ENCODE results near the gene GTF3C2. TPM values are rescaled to one million over a fixed set of nuclear protein-coding genes. Genes with fewer than 3 reads are reported as not detected.
A peak's percentile ranks its signal among the peaks of the same experiment; 100 is the strongest.

The GTF3C2 gene
- total RNA-seq, 1 experiment from 2014 or later, result 89.3 TPM

DNA sequence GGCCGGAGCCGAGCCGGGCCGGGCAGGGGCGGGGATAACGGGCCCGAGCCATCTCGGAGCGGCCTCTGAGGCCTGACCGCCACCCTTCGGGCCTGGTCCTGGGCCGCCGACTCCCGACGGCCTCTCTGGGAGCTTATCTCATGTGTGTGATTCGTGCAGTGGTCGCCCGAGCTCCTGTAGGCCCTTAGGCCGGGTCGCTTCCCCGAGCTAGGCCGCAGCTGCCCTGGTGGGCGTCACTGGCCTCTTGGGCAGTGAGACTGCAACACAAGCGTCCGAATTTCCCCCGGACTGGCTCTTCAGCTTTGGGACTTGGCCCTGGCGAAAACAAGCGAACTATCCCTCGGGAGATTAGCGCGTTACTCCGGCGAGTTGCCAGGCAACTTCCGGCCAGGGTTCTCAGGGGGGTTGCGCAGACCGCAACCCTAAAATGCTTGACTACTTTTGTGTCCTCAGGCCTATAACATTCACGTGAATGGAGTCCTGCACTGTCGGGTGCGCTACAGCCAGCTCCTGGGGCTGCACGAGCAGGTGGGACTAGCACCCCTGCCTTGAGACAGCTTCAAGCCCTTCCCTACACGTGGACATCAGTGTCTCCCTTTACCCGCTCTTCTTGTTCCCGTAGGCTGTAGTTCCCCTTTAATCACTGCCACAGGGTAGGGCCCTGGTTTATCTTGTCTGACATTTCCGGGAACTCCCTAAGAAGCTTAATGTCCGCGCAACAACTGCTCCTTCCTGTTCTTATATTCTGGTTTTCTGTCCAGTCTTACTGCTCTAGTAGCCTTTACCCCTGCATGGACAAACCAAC, 14.5 kb upstream of the GTF3C2 start:
- Histone ChIP-seq H3K27ac (ENCODE audit: low read depth, low read length, poor library complexity, severe bottlenecking) (peak overlapping the region; percentile 94), H3K36me3 (ENCODE audit: insufficient read depth, low read length, poor library complexity, severe bottlenecking) (peaks cover 64% of the 10 kb centered on the region)

DNA sequence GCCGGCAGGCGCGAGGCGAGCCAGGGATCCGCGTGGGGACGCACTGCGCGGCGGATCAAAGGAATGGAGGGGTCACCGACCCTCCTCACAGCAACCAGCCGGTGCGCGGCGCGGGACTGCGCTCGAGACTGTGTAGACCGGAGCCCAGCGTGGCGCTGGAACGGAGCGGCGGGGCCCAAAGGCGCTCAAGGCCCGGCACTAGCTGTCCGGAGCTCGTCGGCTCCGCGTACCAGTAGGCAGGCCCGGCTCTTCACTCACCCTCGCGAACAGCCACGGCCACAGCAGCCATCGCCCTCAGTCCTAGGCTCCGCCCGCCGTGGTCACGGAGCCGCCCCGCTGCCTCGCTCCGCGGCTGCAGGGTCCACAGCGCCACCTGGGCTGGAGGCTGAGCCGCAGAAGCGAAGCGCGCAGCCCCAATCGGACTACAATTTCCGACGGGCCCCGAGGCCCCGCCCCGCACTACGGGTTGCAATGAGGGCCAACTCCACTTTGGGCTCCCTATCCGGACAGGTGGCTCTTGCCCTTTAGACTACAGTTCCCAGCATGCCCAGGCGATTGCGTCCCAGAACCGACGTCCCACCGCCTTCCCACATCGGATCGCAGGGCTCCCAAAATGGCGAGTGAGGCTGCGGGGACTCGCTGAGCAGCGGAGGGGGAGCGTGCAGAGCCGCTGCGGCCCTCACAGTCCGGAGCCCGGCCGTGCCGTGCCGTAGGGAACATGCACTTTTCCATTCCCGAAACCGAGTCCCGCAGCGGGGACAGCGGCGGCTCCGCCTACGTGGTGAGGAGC, 13.7 kb upstream of the GTF3C2 start, which contains the start of the genes EIF2B4 and SNX17:
EIF2B4 (minus strand) TSS at position 313 of the 790 bp plus-strand sequence; CDS start at position 289, 24 bp downstream.
SNX17 (plus strand) TSS at position 591 of the 790 bp plus-strand sequence; CDS start at position 719, 128 bp downstream.
- no peaks in the 10 kb centered on the region for H3K27me3 ChIP-seq (replicated peaks; ENCODE audit: insufficient read depth, low read depth, low read length, poor library complexity)
- peak within 1 kb of the TSS; percentile 95 for H3K4me3 ChIP-seq (ENCODE audit: low read depth, low read length, poor library complexity, severe bottlenecking)
- DNase-seq (ENCODE audit: low spot score), result peak; percentile 100
- H3K4me1 ChIP-seq (ENCODE audit: insufficient read depth, low read length, poor library complexity, severe bottlenecking), result peaks cover 17% of the 10 kb centered on the region
- H3K36me3 ChIP-seq (ENCODE audit: insufficient read depth, low read length, poor library complexity, severe bottlenecking), result peaks cover 60% of the 10 kb centered on the region
- intact Hi-C loops (cut with micrococcal nuclease; ENCODE audit: unreplicated experiment), result loop anchor here (1.0 to 5.0 kb wide), 3 partner anchors 14 to 158 kb away; partner anchors contain the start of genes ATRAID, GTF3C2, SLC30A3 and SLC5A6
- no peak for TF ChIP-seq EZH2 (IDR thresholded peaks at IDR 0.05; ENCODE audit: borderline replicate concordance, low read depth, low read length, poor library complexity, severe bottlenecking)
- TF ChIP-seq, protein P1, sequence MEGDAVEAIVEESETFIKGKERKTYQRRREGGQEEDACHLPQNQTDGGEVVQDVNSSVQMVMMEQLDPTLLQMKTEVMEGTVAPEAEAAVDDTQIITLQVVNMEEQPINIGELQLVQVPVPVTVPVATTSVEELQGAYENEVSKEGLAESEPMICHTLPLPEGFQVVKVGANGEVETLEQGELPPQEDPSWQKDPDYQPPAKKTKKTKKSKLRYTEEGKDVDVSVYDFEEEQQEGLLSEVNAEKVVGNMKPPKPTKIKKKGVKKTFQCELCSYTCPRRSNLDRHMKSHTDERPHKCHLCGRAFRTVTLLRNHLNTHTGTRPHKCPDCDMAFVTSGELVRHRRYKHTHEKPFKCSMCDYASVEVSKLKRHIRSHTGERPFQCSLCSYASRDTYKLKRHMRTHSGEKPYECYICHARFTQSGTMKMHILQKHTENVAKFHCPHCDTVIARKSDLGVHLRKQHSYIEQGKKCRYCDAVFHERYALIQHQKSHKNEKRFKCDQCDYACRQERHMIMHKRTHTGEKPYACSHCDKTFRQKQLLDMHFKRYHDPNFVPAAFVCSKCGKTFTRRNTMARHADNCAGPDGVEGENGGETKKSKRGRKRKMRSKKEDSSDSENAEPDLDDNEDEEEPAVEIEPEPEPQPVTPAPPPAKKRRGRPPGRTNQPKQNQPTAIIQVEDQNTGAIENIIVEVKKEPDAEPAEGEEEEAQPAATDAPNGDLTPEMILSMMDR (conservative IDR thresholded peaks at IDR 0.05; ENCODE audit: low read depth, low read length), result peak; percentile 93
- peak within 1 kb of the TSS; percentile 94 for H3K27ac ChIP-seq (ENCODE audit: low read depth, low read length, poor library complexity, severe bottlenecking)
- CTCF ChIA-PET, result interaction anchor here (0.5 kb wide), 1 partner anchor 9 kb away, joined by 3 read pairs; no protein-coding TSS in a partner anchor
- BruUV-seq (replicated peaks), result no TSS peak
- H3K9me3 ChIP-seq (ENCODE audit: low read depth, low read length, poor library complexity, severe bottlenecking), result no peaks in the 10 kb centered on the region
- POLR2A ChIA-PET (ENCODE audit: low non-redundant PET), result interaction anchor here (0.9 kb wide), 1 partner anchor 13 kb away, joined by 3 read pairs; no protein-coding TSS in a partner anchor

More for the DNA sequence above, 14.5 kb upstream of the GTF3C2 start:
- H3K4me1 ChIP-seq (ENCODE audit: insufficient read depth, low read length, poor library complexity, severe bottlenecking), result peaks cover 17% of the 10 kb centered on the region
- H3K9me3 ChIP-seq (ENCODE audit: low read depth, low read length, poor library complexity, severe bottlenecking), result no peaks in the 10 kb centered on the region
- ChIA-PET CTCF (no interaction called here), POLR2A (ENCODE audit: low non-redundant PET) (no interaction called here)
- intact Hi-C loops (cut with micrococcal nuclease; ENCODE audit: unreplicated experiment), result loop anchor here (1.0 to 5.0 kb wide), 3 partner anchors 15 to 159 kb away; partner anchors contain the start of genes ATRAID, GTF3C2, SLC30A3 and SLC5A6
- peak overlapping the region; percentile 95 for H3K4me3 ChIP-seq (ENCODE audit: low read depth, low read length, poor library complexity, severe bottlenecking)
- no peaks in the 10 kb centered on the region for H3K27me3 ChIP-seq (replicated peaks; ENCODE audit: insufficient read depth, low read depth, low read length, poor library complexity)
- no TSS peak for BruUV-seq (replicated peaks)
- no peak for TF ChIP-seq EZH2 (IDR thresholded peaks at IDR 0.05; ENCODE audit: borderline replicate concordance, low read depth, low read length, poor library complexity, severe bottlenecking)
- TF ChIP-seq, protein P1 (conservative IDR thresholded peaks at IDR 0.05; ENCODE audit: low read depth, low read length), result no peak
- peak; percentile 57 for DNase-seq (ENCODE audit: low spot score)

- POLR2A ChIA-PET (ENCODE audit: low non-redundant PET), result interaction anchor here (0.6 to 0.9 kb wide), 2 partner anchors 10 to 12 kb away, joined by 3 to 12 read pairs; no protein-coding TSS in a partner anchor
- no peaks in the 10 kb centered on the region for H3K9me3 ChIP-seq (ENCODE audit: low read depth, low read length, poor library complexity, severe bottlenecking)
- H3K27ac ChIP-seq (ENCODE audit: low read depth, low read length, poor library complexity, severe bottlenecking), result peak overlapping the region; percentile 94
- peak overlapping the region; percentile 95 for H3K4me3 ChIP-seq (ENCODE audit: low read depth, low read length, poor library complexity, severe bottlenecking)
- intact Hi-C loops (cut with micrococcal nuclease; ENCODE audit: unreplicated experiment), result loop anchor here (1.0 to 5.0 kb wide), 3 partner anchors 13 to 157 kb away; partner anchors contain the start of genes ATRAID, GTF3C2, SLC30A3 and SLC5A6
- H3K4me1 ChIP-seq (ENCODE audit: insufficient read depth, low read length, poor library complexity, severe bottlenecking), result peaks cover 17% of the 10 kb centered on the region
- no peaks in the 10 kb centered on the region for H3K27me3 ChIP-seq (replicated peaks; ENCODE audit: insufficient read depth, low read depth, low read length, poor library complexity)
- TF ChIP-seq, protein P1 (conservative IDR thresholded peaks at IDR 0.05; ENCODE audit: low read depth, low read length), result no peak
- no peak for TF ChIP-seq EZH2 (IDR thresholded peaks at IDR 0.05; ENCODE audit: borderline replicate concordance, low read depth, low read length, poor library complexity, severe bottlenecking)
- CTCF ChIA-PET, result interaction anchor here (0.5 to 1.2 kb wide), 2 partner anchors 9 to 13 kb away, joined by 3 to 4 read pairs; partner anchors contain the start of gene GTF3C2
- peak; percentile 81 for DNase-seq (ENCODE audit: low spot score)
- H3K36me3 ChIP-seq (ENCODE audit: insufficient read depth, low read length, poor library complexity, severe bottlenecking), result peaks cover 59% of the 10 kb centered on the region
- BruUV-seq (replicated peaks), result no TSS peak
Observed at GRCh38 chr2:27369471-27370025, 13.0 kb upstream of the GTF3C2 start.

Data from A673 (cell line).